ENCODE results near the gene RILP. TPM values are rescaled to one million over a fixed set of nuclear protein-coding genes. Genes with fewer than 3 reads are reported as not detected.

RILP gene
- total and polyA plus RNA-seq, 2 experiments from 2014 or later: 10.3 to 11.1 TPM

- no peaks in the 10 kb centered on the region for H3K9me2 ChIP-seq (replicated peaks; ENCODE audit: insufficient read depth)
- H2AFZ ChIP-seq: no peak overlapping the region
- no peaks in the 10 kb centered on the region for H3K36me3 ChIP-seq (replicated peaks; ENCODE audit: insufficient read depth, low read depth)
- H3K9me3 ChIP-seq (ENCODE audit: low read depth): no peaks in the 10 kb centered on the region
- H3K4me3 ChIP-seq: no peak overlapping the region
- H3K79me2 ChIP-seq: no peaks in the 10 kb centered on the region
- TF ChIP-seq EZH2 (IDR thresholded peaks at IDR 0.05; ENCODE audit: borderline replicate concordance) (no peak), EZH2phosphoT487 (IDR thresholded peaks at IDR 0.05; ENCODE audit: low read depth, severe bottlenecking, unreplicated experiment) (no peak)
- DNase-seq (ENCODE audit: low spot score): peak; percentile 16
- peaks cover 24% of the 10 kb centered on the region for H3K4me1 ChIP-seq (ENCODE audit: insufficient read depth)
- peak overlapping the region; percentile 44 for H3K27ac ChIP-seq
- peaks cover 8% of the 10 kb centered on the region for H3K27me3 ChIP-seq
- H3K4me2 ChIP-seq: peak overlapping the region; percentile 89
- 32% methylated on average over 3 of the region's 3 CpGs for WGBS (ENCODE audit: low lambda C conversion rate, missing lambda C conversion rate)
- no peaks in the 10 kb centered on the region for H4K20me1 ChIP-seq (ENCODE audit: insufficient read depth, poor library complexity, severe bottlenecking)
Observed at GRCh38 chr17:1626333-1626732, 23.3 kb downstream of the RILP start.

- Histone ChIP-seq H2AFZ (no peak overlapping the region), H3K79me2 (no peaks in the 10 kb centered on the region), H3K4me3 (no peak overlapping the region), H3K9me3 (ENCODE audit: low read depth) (no peaks in the 10 kb centered on the region), H4K20me1 (ENCODE audit: insufficient read depth, poor library complexity, severe bottlenecking) (no peaks in the 10 kb centered on the region), H3K9me2 (replicated peaks; ENCODE audit: insufficient read depth) (no peaks in the 10 kb centered on the region), H3K4me2 (peak overlapping the region; percentile 89), H3K4me1 (ENCODE audit: insufficient read depth) (peaks cover 24% of the 10 kb centered on the region), H3K27ac (no peak overlapping the region), H3K27me3 (peaks cover 8% of the 10 kb centered on the region), H3K36me3 (replicated peaks; ENCODE audit: insufficient read depth, low read depth) (no peaks in the 10 kb centered on the region)
- no peak for TF ChIP-seq EZH2phosphoT487 (IDR thresholded peaks at IDR 0.05; ENCODE audit: low read depth, severe bottlenecking, unreplicated experiment)
- TF ChIP-seq EZH2 (IDR thresholded peaks at IDR 0.05; ENCODE audit: borderline replicate concordance): no peak
- DNase-seq (ENCODE audit: low spot score): peak; percentile 6
- 61% methylated on average over 6 of the region's 6 CpGs for WGBS (ENCODE audit: low lambda C conversion rate, missing lambda C conversion rate)
Observed at GRCh38 chr17:1625581-1625980, 24.1 kb downstream of the RILP start.

GRCh38 chr17:1625053-1625452 lies 24.6 kb downstream of the RILP start:
- H3K36me3 ChIP-seq (replicated peaks; ENCODE audit: insufficient read depth, low read depth): no peaks in the 10 kb centered on the region
- peaks cover 6% of the 10 kb centered on the region for H3K27me3 ChIP-seq
- 97% methylated on average over 14 of the region's 14 CpGs for WGBS (ENCODE audit: low lambda C conversion rate, missing lambda C conversion rate)
- H3K9me3 ChIP-seq (ENCODE audit: low read depth): no peaks in the 10 kb centered on the region
- peak; percentile 2 for DNase-seq (ENCODE audit: low spot score)
- no peak overlapping the region for H3K4me2 ChIP-seq
- no peaks in the 10 kb centered on the region for H3K79me2 ChIP-seq
- TF ChIP-seq CTCF (IDR thresholded peaks at IDR 0.05; ENCODE audit: poor library complexity) (no peak), EZH2phosphoT487 (IDR thresholded peaks at IDR 0.05; ENCODE audit: low read depth, severe bottlenecking, unreplicated experiment) (no peak), EZH2 (IDR thresholded peaks at IDR 0.05; ENCODE audit: borderline replicate concordance) (no peak)
- H2AFZ ChIP-seq: no peak overlapping the region
- no peak overlapping the region for H3K27ac ChIP-seq
- peaks cover 24% of the 10 kb centered on the region for H3K4me1 ChIP-seq (ENCODE audit: insufficient read depth)
- H3K4me3 ChIP-seq: no peak overlapping the region
- no peaks in the 10 kb centered on the region for H4K20me1 ChIP-seq (ENCODE audit: insufficient read depth, poor library complexity, severe bottlenecking)
- H3K9me2 ChIP-seq (replicated peaks; ENCODE audit: insufficient read depth): no peaks in the 10 kb centered on the region

GRCh38 chr17:1624650-1625049 lies 25.0 kb downstream of the RILP start:
- WGBS (ENCODE audit: low lambda C conversion rate, missing lambda C conversion rate): 96% methylated on average over 10 of the region's 12 CpGs
- peaks cover 22% of the 10 kb centered on the region for H3K4me1 ChIP-seq (ENCODE audit: insufficient read depth)
- no peak for DNase-seq (ENCODE audit: low spot score)

More at GRCh38 chr17:1624650-1625049, 25.0 kb downstream of the RILP start:
- Histone ChIP-seq H4K20me1 (ENCODE audit: insufficient read depth, poor library complexity, severe bottlenecking) (no peaks in the 10 kb centered on the region), H3K79me2 (no peaks in the 10 kb centered on the region), H2AFZ (no peak overlapping the region), H3K27me3 (peaks cover 2% of the 10 kb centered on the region), H3K4me2 (no peak overlapping the region), H3K36me3 (replicated peaks; ENCODE audit: insufficient read depth, low read depth) (no peaks in the 10 kb centered on the region), H3K4me3 (no peak overlapping the region), H3K9me3 (ENCODE audit: low read depth) (no peaks in the 10 kb centered on the region), H3K9me2 (replicated peaks; ENCODE audit: insufficient read depth) (no peaks in the 10 kb centered on the region), H3K27ac (no peak overlapping the region)
- no peak for TF ChIP-seq EZH2 (IDR thresholded peaks at IDR 0.05; ENCODE audit: borderline replicate concordance)
- no peak for TF ChIP-seq EZH2phosphoT487 (IDR thresholded peaks at IDR 0.05; ENCODE audit: low read depth, severe bottlenecking, unreplicated experiment)
- TF ChIP-seq CTCF (IDR thresholded peaks at IDR 0.05; ENCODE audit: poor library complexity): no peak

Data from hepatocyte (in vitro differentiated cells).